Thyroid gland (tissue), 4 donors: ENCODE measurements around the gene ANKRD65.

Source experiments
- CTCF ChIP-seq, 6 experiments: fragments of 200-600 bp in 3 of 6; fragments of 450-650 bp in 3 of 6; sonication (generic) in 3 of 6; IDR thresholded peaks; one replicate each; pipeline ENCODE4 v1.5.1; 2016 to 2019; ENCODE audit warnings: antibody characterized with exemption in 6 of 6, mild to moderate bottlenecking in 2 of 6, inconsistent platforms in 1 of 6, moderate library complexity in 1 of 6
- POLR2A ChIP-seq, 2 donors: fragments of 450-650 bp; IDR thresholded peaks; one replicate each; pipeline ENCODE4 v1.6.1; 2017; ENCODE audit warnings: antibody characterized with exemption in 2 of 2, mild to moderate bottlenecking in 2 of 2, moderate library complexity in 1 of 2

DNA sequence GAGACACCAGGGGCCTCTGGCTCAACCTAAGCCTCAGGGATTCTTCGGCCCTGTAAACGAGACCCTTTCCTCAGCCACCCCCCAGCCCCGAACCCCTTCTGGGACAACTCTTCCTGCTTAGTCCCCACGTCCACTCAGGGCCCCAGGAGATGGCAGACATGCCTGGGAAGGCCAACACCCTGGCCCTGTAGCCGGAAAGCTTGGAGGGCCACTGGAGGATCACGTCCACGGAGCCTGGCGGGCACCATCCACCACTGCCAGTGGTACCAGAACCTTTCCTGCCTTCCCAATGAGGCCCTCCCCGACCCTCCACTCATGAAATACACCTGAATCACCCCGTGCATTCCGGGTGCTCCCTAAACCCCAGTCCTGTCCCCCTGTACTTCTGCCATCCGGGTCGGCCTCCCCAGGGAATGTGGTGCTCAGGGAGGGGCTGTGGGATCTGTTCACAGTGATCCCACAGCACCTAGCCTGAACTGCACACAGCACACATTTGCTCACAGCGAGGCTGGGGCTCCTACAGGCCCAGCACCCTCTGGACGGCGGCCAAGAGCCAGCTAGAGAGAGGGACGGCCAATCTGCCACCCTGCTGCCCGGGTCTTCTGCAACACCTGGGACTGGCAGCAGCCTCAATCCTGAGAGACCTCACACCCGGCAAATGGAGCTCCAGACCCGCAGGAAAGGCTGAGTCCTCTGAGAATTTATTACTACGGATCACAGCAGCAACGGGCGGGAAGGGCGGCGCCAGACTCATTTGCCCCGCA is 47.8 kb downstream of the ANKRD65 start:
- no peak for TF ChIP-seq CTCF (IDR thresholded peaks at IDR 0.05)
- TF ChIP-seq POLR2A (IDR thresholded peaks at IDR 0.05), result no peak
